ENCODE results near the gene POLR2A.
"Not testable (repeated sequence)": the region's sequence is repeated elsewhere in the genome, so short reads cannot be mapped to it uniquely, and the experiment has no call there.

POLR2A gene

DNA sequence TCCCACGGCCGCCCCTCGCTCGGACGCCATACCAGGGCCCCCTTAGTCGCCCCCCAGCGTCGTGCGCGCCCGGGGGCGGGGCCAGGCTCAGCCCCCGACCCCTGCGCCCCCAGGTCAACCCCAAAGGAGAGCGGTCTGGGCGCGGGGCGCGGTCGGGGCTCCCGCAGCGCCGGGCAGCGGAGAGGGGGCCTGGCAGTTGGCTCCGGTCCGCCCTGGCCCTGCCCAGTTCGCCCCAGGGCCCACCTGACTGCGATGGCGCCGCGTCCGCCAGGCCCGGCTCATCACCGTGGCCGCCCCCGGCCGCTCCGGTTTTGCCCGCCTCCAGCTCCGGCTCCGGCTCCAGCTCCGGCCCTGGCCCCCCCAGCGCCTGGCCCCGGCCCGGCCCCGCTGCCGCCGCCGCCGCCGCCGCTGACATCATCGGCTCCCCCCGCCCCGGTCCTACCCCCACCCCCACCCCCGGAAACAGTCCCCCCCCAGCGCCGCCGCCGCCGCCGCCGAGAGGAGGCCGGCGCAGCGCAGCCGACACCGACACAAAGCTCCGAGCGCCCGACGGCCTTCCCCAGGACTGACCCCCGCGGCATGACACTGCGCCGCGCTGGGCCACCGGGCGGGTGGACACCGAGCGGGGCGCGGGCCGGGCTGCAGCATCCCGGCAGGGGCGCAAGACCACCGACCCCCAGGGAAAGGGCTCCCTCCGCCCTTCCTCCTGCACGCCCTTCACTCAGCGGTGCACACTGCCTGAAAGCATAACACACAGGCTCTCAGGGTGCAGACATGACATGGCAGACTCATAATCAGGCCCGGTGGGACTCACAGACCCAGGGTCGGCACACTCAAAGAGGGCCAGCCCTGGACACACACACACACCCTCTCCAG lies 4.7 kb upstream of the POLR2A start, which contains the start of gene ZBTB4:
Gene ZBTB4 (minus strand): TSS at position 419 of the 876 bp plus-strand sequence. CDS start 12,830 bp downstream, outside the sequence.
- no peak for FAIRE-seq

GRCh38 chr17:7480089-7480384 lies 4.1 kb upstream of the POLR2A start:
- FAIRE-seq: no peak

- FAIRE-seq: not testable (repeated sequence)
Measured at GRCh38 chr17:7481275-7481674, 2.9 kb upstream of the POLR2A start, which contains the start of gene SLC35G6. Gene SLC35G6, plus strand, starts transcription at chr17:7481446. Its CDS starts 71 bp downstream, at chr17:7481517.

DNA sequence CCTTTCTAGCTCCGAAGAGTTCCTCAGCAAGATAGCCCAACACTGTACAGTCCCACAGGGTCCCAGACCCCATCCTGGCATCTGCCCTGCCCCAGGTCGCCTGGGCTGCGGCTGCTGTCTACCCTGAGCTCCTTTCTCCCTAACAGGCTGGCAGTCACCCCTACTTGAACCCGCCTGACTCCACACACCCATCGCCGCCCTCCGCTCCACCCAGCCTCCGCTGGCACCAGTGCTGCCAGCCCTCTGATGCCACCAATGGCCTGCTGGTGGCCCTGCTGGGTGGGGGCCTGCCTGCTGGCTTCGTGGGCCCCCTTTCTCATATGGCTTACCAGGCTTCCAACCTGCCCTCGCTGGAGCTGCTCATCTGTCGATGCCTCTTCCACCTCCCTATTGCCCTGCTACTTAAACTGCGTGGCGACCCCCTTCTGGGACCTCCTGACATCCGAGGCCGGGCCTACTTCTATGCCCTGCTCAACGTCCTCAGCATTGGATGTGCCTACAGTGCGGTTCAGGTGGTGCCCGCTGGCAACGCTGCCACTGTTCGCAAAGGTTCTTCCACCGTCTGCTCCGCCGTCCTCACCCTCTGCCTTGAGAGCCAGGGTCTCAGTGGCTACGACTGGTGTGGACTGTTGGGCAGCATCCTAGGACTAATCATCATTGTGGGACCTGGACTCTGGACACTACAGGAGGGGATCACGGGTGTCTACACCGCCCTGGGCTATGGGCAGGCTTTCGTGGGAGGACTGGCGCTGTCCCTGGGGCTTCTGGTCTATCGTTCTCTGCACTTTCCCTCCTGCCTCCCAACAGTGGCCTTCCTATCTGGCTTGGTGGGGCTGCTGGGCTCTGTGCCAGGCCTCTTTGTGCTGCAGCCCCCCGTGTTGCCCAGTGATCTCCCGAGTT lies 2.1 kb upstream of the POLR2A start:
- not testable (repeated sequence) for FAIRE-seq

DNA sequence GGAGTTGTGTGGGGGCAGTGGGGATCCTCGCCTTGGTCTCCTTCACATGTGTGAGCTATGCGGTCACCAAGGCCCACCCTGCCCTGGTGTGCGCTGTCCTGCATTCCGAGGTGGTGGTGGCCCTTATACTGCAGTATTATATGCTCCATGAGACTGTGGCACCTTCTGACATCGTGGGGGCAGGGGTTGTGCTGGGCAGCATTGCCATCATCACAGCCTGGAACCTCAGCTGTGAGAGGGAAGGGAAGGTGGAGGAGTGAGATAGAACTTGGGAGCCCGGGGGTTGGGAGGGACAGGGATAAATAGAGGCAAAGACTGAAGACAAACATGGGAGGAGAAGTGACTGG lies 1.5 kb upstream of the POLR2A start:
- FAIRE-seq: not testable (repeated sequence)

DNA sequence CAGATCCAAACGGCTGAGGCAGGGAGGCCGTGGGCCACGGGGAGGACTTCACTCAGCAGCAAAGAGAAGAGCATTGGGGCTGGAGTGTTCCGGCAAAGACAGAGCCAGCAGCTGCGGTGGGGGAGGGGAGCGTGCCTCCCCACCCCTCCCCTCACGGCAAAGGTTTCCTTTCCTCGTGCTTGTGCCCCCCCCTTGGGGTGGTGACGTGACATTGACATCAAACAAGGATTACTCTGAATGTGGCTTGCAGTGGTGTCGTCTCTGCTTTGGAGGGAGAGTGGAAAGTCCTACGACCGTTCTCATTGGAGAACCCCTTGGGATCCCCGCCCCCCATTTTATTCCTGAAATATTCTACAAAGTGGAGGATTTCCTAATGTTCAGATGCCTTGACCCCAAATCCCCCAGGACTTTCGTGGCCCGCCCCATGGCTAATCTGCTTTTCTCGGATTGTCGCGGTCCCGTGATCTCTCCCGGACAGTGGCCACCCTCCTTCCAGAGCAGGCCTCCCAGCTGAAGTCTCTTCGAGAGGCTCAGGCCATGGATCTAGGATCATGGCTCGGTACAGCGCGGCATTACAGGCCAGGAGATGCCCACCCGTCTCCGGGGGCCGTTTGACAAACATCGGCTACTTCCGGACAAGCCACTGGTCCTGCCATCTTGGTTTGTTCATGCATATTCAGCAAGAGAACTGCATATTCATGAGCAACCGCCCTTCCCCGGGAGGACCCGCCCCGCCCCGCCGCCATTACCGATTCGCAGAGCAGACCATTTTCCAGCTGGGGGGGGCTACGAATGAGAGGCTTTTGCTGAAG lies 705 bp upstream of the POLR2A start:
- FAIRE-seq: no peak

- no peak for FAIRE-seq
Measured at GRCh38 chr17:7484919-7485377, 782 bp downstream of the POLR2A start.

- peak; percentile 71 for FAIRE-seq
Measured at GRCh38 chr17:7486181-7486580, 2.0 kb downstream of the POLR2A start.

DNA sequence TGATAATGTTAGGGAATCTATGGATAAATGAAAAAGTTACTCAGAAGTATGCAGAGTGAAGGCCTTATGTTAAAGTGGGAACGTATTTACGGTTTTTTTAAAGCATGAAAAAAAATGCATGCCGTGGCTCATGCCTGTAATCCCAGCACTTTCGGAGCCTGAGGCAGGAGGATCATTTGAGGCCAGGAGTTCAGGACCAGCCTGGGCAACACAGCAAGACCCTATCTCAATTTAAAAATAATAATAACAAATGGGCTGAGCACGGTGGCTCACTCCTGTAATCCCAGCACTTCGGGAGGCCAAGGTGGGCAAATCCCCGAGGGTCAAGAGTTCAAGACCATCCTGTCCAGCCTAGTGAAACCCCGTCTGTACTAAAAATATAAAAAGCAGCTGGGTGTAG lies 6.0 kb downstream of the POLR2A start:
- no peak for FAIRE-seq

DNA sequence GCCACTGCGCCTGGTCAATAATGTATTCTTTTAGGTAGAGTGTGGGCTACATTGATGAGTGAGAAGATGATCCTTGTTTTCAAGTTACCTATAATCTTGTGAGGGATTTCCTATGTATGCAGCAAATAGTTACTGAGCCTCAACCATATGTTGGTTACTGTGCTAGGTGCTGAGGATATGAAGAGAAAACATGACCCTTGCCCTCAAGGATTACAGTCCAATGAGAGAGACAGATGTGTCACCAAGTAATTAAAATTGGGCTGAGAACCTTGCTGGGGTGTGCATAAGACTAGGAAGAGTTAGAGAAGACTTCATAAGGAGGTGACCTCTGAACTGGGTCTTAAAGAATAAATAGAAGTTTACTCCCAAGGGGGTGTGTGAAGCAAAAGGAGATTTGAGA lies 7.4 kb downstream of the POLR2A start:
- no peak for FAIRE-seq

GRCh38 chr17:7493941-7494340 lies 9.8 kb downstream of the POLR2A start:
- FAIRE-seq: no peak

DNA sequence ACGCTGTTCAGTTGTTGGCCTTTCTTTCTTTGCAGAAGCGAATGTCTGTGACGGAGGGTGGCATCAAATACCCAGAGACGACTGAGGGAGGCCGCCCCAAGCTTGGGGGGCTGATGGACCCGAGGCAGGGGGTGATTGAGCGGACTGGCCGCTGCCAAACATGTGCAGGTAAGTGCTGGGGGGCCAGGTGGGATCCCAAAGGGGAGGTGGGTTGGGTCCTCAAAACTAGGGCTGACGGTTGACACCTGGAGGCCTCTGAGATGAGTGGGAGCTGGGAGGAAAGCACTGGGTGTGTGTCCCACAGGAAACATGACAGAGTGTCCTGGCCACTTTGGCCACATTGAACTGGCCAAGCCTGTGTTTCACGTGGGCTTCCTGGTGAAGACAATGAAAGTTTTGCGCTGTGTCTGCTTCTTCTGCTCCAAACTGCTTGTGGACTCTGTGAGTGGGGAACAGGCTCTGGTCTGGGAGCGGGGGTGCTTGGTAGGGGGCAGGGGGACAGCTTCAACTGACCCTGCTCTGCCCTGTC lies 11.8 kb downstream of the POLR2A start:
- FAIRE-seq: no peak

GRCh38 chr17:7496470-7497183 lies 12.5 kb downstream of the POLR2A start:
- FAIRE-seq: no peak

- FAIRE-seq: no peak
Measured at GRCh38 chr17:7497228-7497627, 13.1 kb downstream of the POLR2A start.

DNA sequence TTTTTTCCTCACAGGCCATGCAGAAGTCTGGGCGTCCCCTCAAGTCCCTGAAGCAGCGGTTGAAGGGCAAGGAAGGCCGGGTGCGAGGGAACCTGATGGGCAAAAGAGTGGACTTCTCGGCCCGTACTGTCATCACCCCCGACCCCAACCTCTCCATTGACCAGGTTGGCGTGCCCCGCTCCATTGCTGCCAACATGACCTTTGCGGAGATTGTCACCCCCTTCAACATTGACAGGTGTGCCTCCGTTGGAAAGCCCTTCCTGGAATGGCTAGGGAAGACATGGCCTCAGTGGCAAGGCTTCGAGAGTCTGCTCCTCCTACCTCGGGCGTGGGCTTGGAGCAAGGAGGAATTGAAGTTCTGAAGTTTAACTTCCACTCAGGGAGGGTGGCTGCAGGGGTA lies 13.5 kb downstream of the POLR2A start:
- no peak for FAIRE-seq

DNA sequence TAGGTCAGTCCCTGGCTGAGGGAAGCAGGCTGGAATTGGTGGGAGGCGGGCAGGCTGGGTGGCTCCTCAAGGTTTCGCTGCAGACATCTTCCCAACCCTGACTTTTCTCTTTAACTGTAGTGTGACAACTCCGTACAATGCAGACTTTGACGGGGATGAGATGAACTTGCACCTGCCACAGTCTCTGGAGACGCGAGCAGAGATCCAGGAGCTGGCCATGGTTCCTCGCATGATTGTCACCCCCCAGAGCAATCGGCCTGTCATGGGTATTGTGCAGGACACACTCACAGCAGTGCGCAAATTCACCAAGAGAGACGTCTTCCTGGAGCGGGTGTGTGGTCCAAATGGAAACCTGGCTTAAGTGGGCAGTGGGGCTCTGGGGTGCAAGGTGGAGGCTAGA lies 15.0 kb downstream of the POLR2A start:
- no peak for FAIRE-seq

- FAIRE-seq: no peak
Measured at GRCh38 chr17:7501729-7502128, 17.6 kb downstream of the POLR2A start.

- no peak for FAIRE-seq
Measured at GRCh38 chr17:7502171-7502847, 18.1 kb downstream of the POLR2A start.

DNA sequence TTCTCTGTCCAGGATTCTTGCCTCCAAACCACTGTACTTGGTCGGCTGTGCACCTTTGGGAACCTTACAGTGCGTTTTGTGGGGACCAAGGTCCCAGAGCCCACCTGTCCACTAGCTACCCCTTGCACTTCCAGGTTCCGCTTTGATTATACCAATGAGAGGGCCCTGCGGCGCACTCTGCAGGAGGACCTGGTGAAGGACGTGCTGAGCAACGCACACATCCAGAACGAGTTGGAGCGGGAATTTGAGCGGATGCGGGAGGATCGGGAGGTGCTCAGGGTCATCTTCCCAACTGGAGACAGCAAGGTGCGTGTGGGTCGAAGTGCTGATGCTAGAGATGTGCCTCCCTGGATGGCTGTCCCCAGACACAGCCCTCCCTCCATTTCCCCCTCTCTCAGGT lies 18.8 kb downstream of the POLR2A start:
- FAIRE-seq: no peak

DNA sequence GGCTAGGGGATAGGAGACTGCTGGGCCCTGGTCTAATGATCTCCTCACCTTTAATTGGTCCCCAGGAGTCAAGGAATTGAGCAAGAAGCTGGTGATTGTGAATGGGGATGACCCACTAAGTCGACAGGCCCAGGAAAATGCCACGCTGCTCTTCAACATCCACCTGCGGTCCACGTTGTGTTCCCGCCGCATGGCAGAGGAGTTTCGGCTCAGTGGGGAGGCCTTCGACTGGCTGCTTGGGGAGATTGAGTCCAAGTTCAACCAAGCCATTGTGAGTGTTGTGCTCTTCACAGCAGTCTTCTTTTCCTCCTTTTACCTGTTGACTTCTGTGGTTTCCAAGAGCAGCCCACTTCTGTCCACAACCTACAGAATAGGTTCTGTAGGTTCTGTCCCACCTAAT lies 19.4 kb downstream of the POLR2A start:
- FAIRE-seq: no peak

DNA sequence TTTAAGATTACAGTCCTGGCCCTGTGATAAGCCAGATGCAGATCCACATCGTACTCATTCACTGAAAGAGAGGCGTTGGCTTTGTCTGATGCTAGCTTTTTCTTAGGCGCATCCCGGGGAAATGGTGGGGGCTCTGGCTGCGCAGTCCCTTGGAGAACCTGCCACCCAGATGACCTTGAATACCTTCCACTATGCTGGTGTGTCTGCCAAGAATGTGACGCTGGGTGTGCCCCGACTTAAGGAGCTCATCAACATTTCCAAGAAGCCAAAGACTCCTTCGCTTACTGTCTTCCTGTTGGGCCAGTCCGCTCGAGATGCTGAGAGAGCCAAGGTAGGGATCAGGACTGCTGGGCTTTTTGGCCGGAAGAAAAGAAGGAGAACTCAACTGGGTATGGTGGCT lies 24.0 kb downstream of the POLR2A start:
- FAIRE-seq: no peak

Measured in endometrium (tissue), 2 donors.